CD4-positive, alpha-beta T cell treated with Interferon gamma for 1 hour (primary cell): Measurements from ENCODE around the gene SERTAD3.
A peak's percentile ranks its signal among the peaks of the same experiment; 100 is the strongest.
"Not testable (repeated sequence)": the region's sequence is repeated elsewhere in the genome, so short reads cannot be mapped to it uniquely, and the experiment has no call there.

Source experiments
- DNase-seq: peaks from one replicate; pipeline ENCODE4 v3.0.0-alpha.2; 2020

SERTAD3 gene

GRCh38 chr19:40444000-40444824 lies at the start of gene SERTAD3:
TSS of gene SERTAD3 (minus strand) at chr19:40444335. CDS start at chr19:40442080, 2,255 bp downstream.
- DNase-seq: peak; percentile 95

GRCh38 chr19:40493778-40494177 lies 49.6 kb upstream of the SERTAD3 start:
- no peak for DNase-seq

GRCh38 chr19:40492274-40492673 lies 48.1 kb upstream of the SERTAD3 start:
- DNase-seq: no peak

- no peak for DNase-seq
Measured at GRCh38 chr19:40489882-40490230, 45.7 kb upstream of the SERTAD3 start.

- DNase-seq: no peak
Measured at GRCh38 chr19:40486017-40486416, 41.9 kb upstream of the SERTAD3 start.

GRCh38 chr19:40475878-40476644 lies 31.9 kb upstream of the SERTAD3 start:
- not testable (repeated sequence) for DNase-seq

- no peak for DNase-seq
Measured at GRCh38 chr19:40474737-40475136, 30.6 kb upstream of the SERTAD3 start.

- DNase-seq: no peak
Measured at GRCh38 chr19:40472516-40472915, 28.4 kb upstream of the SERTAD3 start.

GRCh38 chr19:40471111-40471510 lies 27.0 kb upstream of the SERTAD3 start:
- DNase-seq: no peak

GRCh38 chr19:40469011-40469410 lies 24.9 kb upstream of the SERTAD3 start:
- DNase-seq: no peak

- DNase-seq: no peak
Measured at GRCh38 chr19:40466985-40467734, 23.0 kb upstream of the SERTAD3 start, which contains the start of gene SPTBN4. TSS of gene SPTBN4 (plus strand) at chr19:40467001. CDS start at chr19:40472622, 5,621 bp downstream.

GRCh38 chr19:40466219-40466984 lies 22.3 kb upstream of the SERTAD3 start:
- peak; percentile 87 for DNase-seq

- peak; percentile 99 for DNase-seq
Measured at GRCh38 chr19:40465557-40466218, 21.6 kb upstream of the SERTAD3 start, which contains the start of gene BLVRB. TSS of gene BLVRB (minus strand) at chr19:40465745. CDS start at chr19:40465688, 57 bp downstream.

GRCh38 chr19:40465025-40465556 lies 21.0 kb upstream of the SERTAD3 start:
- DNase-seq: peak; percentile 36

- DNase-seq: peak; percentile 57
Measured at GRCh38 chr19:40464059-40465024, 20.2 kb upstream of the SERTAD3 start.

GRCh38 chr19:40463587-40464037 lies 19.5 kb upstream of the SERTAD3 start:
- not testable (repeated sequence) for DNase-seq

- peak; percentile 22 for DNase-seq
Measured at GRCh38 chr19:40461669-40462221, 17.6 kb upstream of the SERTAD3 start.

GRCh38 chr19:40460185-40460584 lies 16.1 kb upstream of the SERTAD3 start:
- no peak for DNase-seq

GRCh38 chr19:40458597-40458974 lies 14.5 kb upstream of the SERTAD3 start:
- no peak for DNase-seq
